Spleen (tissue), 11 donors: ENCODE data around the gene TJP3. TPM values are rescaled to one million over a fixed set of nuclear protein-coding genes. Genes with fewer than 3 reads are reported as not detected.

Source experiments
- DNase-seq: peaks from one replicate; pipeline ENCODE4 v3.0.0-alpha.2; 2020
- H3K27ac ChIP-seq, 8 donors: fragments of 200-600 bp; sonication (generic) in 7 of 8; 1 replicate in 4 of 8; 2 replicates in 4 of 8; pipeline versions ENCODE4 v1.5.0 to v1.8.0; 2016 to 2021; ENCODE audit warnings: inconsistent platforms in 4 of 8, mild to moderate bottlenecking in 4 of 8, moderate library complexity in 1 of 8
- H3K27me3 ChIP-seq, 7 donors: fragments of 200-600 bp; sonication (generic) in 6 of 7; replicated peaks in 1 of 7; 1 replicate in 4 of 7; 2 replicates in 3 of 7; pipeline versions ENCODE4 v1.5.0 to v1.8.0; 2016 to 2021; ENCODE audit warnings: inconsistent platforms in 3 of 7, mild to moderate bottlenecking in 1 of 7
- H3K36me3 ChIP-seq, 6 donors: fragments of 200-600 bp; sonication (generic) in 5 of 6; 1 replicate in 4 of 6; 2 replicates in 2 of 6; pipeline versions ENCODE4 v1.5.0 to v1.8.0; 2016 to 2021; ENCODE audit warnings: inconsistent platforms in 2 of 6
- H3K4me1 ChIP-seq, 6 donors: fragments of 200-600 bp; sonication (generic) in 5 of 6; 1 replicate in 3 of 6; 2 replicates in 3 of 6; pipeline versions ENCODE4 v1.5.0 to v1.8.0; 2016 to 2021; ENCODE audit warnings: inconsistent platforms in 3 of 6
- H3K4me3 ChIP-seq, 8 donors: fragments of 200-600 bp; sonication (generic) in 7 of 8; 1 replicate in 4 of 8; 2 replicates in 4 of 8; pipeline versions ENCODE4 v1.5.0 to v1.8.0; 2016 to 2021; ENCODE audit warnings: inconsistent platforms in 4 of 8, mild to moderate bottlenecking in 4 of 8, moderate library complexity in 2 of 8
- H3K9me3 ChIP-seq, 8 donors: fragments of 200-600 bp; sonication (generic) in 7 of 8; 1 replicate in 4 of 8; 2 replicates in 4 of 8; pipeline versions ENCODE4 v1.5.0 to v1.8.0; 2016 to 2021; ENCODE audit warnings: inconsistent platforms in 4 of 8
- CTCF ChIP-seq, 11 experiments: fragments of 200-600 bp in 7 of 11; fragments of 450-650 bp in 4 of 11; sonication (generic) in 4 of 11; IDR thresholded peaks in 8 of 11; conservative IDR thresholded peaks in 3 of 11; 1 replicate in 7 of 11; 2 replicates in 4 of 11; pipeline versions ENCODE4 v1.4.0 to v1.8.0; 2016 to 2021; ENCODE audit warnings: antibody characterized with exemption in 11 of 11, inconsistent platforms in 4 of 11, mild to moderate bottlenecking in 1 of 11
- POLR2A ChIP-seq, 3 donors: fragments of 450-650 bp; IDR thresholded peaks; one replicate each; pipeline ENCODE4 v1.5.1; 2017; ENCODE audit warnings: antibody characterized with exemption in 3 of 3, mild to moderate bottlenecking in 1 of 3
- POLR2AphosphoS5 ChIP-seq, 3 donors: sonication (generic); formaldehyde crosslinking; IDR thresholded peaks; one replicate each; pipeline ENCODE4 v1.5.1; 2017; ENCODE audit warnings: antibody characterized with exemption in 3 of 3
- WGBS, 5 donors: extraction: QIAGEN DNeasy Blood & Tissue Kit in 3 of 5; methylation state at CpG; one replicate each; pipeline versions ENCODE4 v1.1.5 to v1.1.7; 2013 to 2018; 5-methylcytosine and 5-hydroxymethylcytosine counted together
- intact Hi-C: fragments of 100-400 bp; cut with DNase I; formaldehyde crosslinking; loops from one replicate; pipeline ENCODE4 v1.15.0; 2023; ENCODE audit warnings: low total_unique reads
- polyA plus RNA-seq, 3 donors: library from polyadenylated mRNA; stranded (reverse); fragments of 200-250 nt; gene quantifications; one replicate each; pipeline ENCODE4 v1.2.1, GENCODE V29; 2013
- total RNA-seq, 7 donors: library from RNA; depleted of rRNA in 3 of 7; stranded (reverse); fragments of >200 nt in 3 of 7; fragmentation: NEBNext Ultra II Directional in 4 of 7; extraction: Animal tissue kit (Norgen Biotek cat#: 25700) in 4 of 7; gene quantifications; one replicate each; pipeline versions ENCODE4 v1.1.0 to v1.2.1, GENCODE V29; 2016 to 2021
- donor health status: healthy with polysubstance abuse.
- donor health status: DM: no; HTN: no; CAD: no; lungs with moderate emphysema.
- donor health status: DM: no; HTN: no; CAD: no.
- donor health status: Bipolar disorder and iron deficiency.
- donor health status: healthy.
- donor health status: DM: no; HTN: no; CAD: no.
- donor health status: DM: yes; HTN: yes; CAD: no.

TJP3 gene
- total and polyA plus RNA-seq, 10 donors: 0.39 to 9.0 (median 2.3) TPM

DNA sequence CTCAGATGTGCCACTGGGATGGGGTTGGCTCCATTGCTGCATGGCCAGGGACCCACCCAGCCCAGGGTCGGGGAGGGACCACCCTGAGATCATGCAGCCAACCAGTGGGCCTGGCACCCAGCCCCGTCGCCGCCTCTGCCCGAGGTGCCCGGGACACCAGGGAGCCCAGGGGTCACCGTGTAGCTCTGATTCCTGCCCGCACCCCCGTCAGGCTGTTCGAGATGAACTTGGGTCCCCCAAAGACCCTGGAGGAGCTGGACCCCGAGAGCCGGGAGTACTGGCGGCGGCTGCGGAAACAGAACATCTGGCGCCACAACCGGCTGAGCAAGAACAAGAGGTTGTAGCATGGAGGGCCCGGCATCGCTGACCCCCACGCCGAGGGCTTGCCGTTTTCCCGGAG is 58.9 kb downstream of the TJP3 start:
- WGBS, 5 donors: 91 to 97% (median 95%) methylated on average over 7 to 23 of the region's 23 CpGs
- Histone ChIP-seq H3K4me3 (no peak overlapping the region), H3K36me3 (peaks cover 0 to 56% (median 44%) of the 10 kb centered on the region in 6 donors), H3K27me3 (no peaks in the 10 kb centered on the region), H3K9me3 (no peaks in the 10 kb centered on the region), H3K4me1 (peaks cover 9 to 35% (median 19%) of the 10 kb centered on the region in 6 donors), H3K27ac (peak overlapping the region in 1 of 8 donors; percentile 58)
- DNase-seq: no peak
- intact Hi-C loops: no loop called here
- no peak for TF ChIP-seq CTCF (IDR thresholded peaks at IDR 0.05 in 8 of 11, conservative IDR thresholded peaks at IDR 0.05 in 3 of 11)
- TF ChIP-seq POLR2AphosphoS5 (IDR thresholded peaks at IDR 0.05): no peak
- no peak for TF ChIP-seq POLR2A (IDR thresholded peaks at IDR 0.05)

GRCh38 chr19:3768015-3768747 is 60.0 kb downstream of the TJP3 start:
- intact Hi-C loops: no loop called here
- Histone ChIP-seq H3K4me1 (peaks cover 7 to 28% (median 12%) of the 10 kb centered on the region in 6 donors), H3K36me3 (peaks cover 0 to 56% (median 44%) of the 10 kb centered on the region in 6 donors), H3K9me3 (no peaks in the 10 kb centered on the region), H3K27me3 (no peaks in the 10 kb centered on the region), H3K27ac (no peak overlapping the region), H3K4me3 (no peak overlapping the region)
- no peak for TF ChIP-seq POLR2A (IDR thresholded peaks at IDR 0.05)
- no peak for TF ChIP-seq CTCF (IDR thresholded peaks at IDR 0.05 in 8 of 11, conservative IDR thresholded peaks at IDR 0.05 in 3 of 11)
- no peak for TF ChIP-seq POLR2AphosphoS5 (IDR thresholded peaks at IDR 0.05)
- WGBS, 5 donors: 83 to 93% (median 90%) methylated on average over 16 to 25 of the region's 25 CpGs
- DNase-seq: no peak

GRCh38 chr19:3768748-3769099 is 60.5 kb downstream of the TJP3 start:
- Histone ChIP-seq H3K27ac (no peak overlapping the region), H3K36me3 (peaks cover 0 to 56% (median 44%) of the 10 kb centered on the region in 6 donors), H3K9me3 (no peaks in the 10 kb centered on the region), H3K27me3 (no peaks in the 10 kb centered on the region), H3K4me1 (peaks cover 1 to 22% (median 7%) of the 10 kb centered on the region in 6 donors), H3K4me3 (no peak overlapping the region)
- intact Hi-C loops: no loop called here
- TF ChIP-seq CTCF (IDR thresholded peaks at IDR 0.05 in 8 of 11, conservative IDR thresholded peaks at IDR 0.05 in 3 of 11) (no peak), POLR2AphosphoS5 (IDR thresholded peaks at IDR 0.05) (no peak), POLR2A (IDR thresholded peaks at IDR 0.05) (no peak)
- WGBS, 5 donors: 88 to 97% (median 94%) methylated on average over 7 of the region's 7 CpGs
- no peak for DNase-seq

DNA sequence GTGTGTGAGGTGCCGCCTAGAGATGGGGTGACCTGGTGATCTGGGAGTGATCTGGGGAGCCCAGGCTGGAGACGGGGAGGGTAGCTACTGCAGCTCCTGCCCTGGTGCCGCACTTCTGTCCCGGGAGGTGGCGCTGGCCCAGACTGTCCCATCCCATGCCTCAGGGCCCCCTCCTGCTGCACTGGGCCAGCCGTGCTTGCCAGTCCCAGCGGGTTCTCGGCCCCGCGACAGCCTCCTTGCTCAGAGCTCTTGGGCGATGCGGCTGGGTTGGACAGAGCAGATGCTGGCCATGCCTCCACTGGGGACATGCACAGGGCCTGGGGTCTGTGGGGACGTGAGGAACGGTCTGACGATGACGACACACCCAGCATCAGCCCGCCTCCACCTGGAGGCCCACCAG is 61.3 kb downstream of the TJP3 start:
- H3K4me3 ChIP-seq: no peak overlapping the region
- TF ChIP-seq POLR2A (IDR thresholded peaks at IDR 0.05): no peak
- TF ChIP-seq CTCF (IDR thresholded peaks at IDR 0.05 in 8 of 11, conservative IDR thresholded peaks at IDR 0.05 in 3 of 11): no peak
- TF ChIP-seq POLR2AphosphoS5 (IDR thresholded peaks at IDR 0.05): no peak
- H3K4me1 ChIP-seq: peaks cover 0 to 15% (median 2%) of the 10 kb centered on the region in 6 donors
- intact Hi-C loops: no loop called here
- H3K36me3 ChIP-seq: peaks cover 0 to 56% (median 44%) of the 10 kb centered on the region in 6 donors
- no peaks in the 10 kb centered on the region for H3K9me3 ChIP-seq
- no peak overlapping the region for H3K27ac ChIP-seq
- WGBS, 5 donors: 89 to 94% (median 92%) methylated on average over 2 to 17 of the region's 17 CpGs
- no peaks in the 10 kb centered on the region for H3K27me3 ChIP-seq
- DNase-seq: no peak
